A172 (cell line): ENCODE results near the gene BACE1-AS. TPM values are rescaled to one million over a fixed set of nuclear protein-coding genes. Genes with fewer than 3 reads are reported as not detected.
"Not testable (repeated sequence)": the region's sequence is repeated elsewhere in the genome, so short reads cannot be mapped to it uniquely, and the experiment has no call there.

Experiments used
- DNase-seq: peaks from one replicate; pipeline ENCODE4 v3.0.0-alpha.2; 2015; ENCODE audit warnings: low spot score
- total RNA-seq: library from RNA; depleted of rRNA; stranded (reverse); fragments of >200 nt; shearing (Covaris generic); gene quantifications from 2 replicates; pipeline ENCODE4 v1.2.3, GENCODE V29; 2014; rRNA removed

The BACE1-AS gene
- 1.2 and 3.2 TPM in 2 replicates for total RNA-seq

DNA sequence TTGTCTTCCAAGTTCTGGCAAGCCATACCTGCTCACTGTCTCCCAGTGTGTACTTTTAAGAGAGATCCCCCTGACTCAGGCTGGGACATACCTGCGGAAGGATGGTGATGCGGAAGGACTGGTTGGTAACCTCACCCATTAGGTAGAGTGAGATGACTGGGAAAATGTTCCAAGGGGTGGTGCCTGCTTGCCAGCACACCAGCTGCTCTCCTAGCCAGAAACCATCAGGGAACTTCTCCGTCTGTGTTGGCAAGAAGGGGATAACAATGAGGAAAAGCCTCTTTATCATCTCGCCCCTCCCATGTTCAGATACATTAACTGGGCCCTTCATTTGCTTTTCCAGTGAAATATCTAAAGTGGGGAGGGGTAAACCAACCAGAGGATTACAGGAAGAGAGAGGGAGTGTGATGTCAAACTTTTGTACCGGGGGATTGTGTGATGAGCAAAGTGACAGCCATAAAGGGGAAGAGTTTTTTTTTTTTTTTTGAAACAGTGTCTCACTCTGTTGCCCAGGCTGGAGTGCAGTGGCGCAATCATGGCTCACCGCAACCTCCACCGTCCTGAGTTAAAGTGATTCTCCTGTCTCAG is at the start of gene BACE1-AS:
BACE1-AS (plus strand) TSS at position 538 of the 588 bp plus-strand sequence.
- no peak for DNase-seq

DNA sequence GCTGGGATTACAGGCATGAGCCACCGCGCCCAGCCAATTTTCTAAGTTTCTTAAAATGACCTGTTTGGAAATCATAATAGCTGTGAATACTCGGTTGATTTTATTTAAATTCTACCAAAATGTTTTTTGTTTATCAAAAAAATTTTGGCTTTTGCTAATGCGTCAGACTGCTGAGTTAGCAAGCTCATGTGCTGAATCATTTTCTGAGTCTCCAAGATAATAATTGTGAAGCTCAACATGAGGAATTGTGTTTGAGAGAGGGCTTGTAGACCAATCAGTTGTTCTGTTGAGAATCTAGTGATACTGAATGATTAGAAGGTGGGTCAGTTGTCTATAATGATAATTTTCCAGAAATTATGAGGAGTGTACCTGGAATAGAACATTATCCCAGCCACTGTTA is 42.8 kb upstream of the BACE1-AS start:
- no peak for DNase-seq

- no peak for DNase-seq
Observed at GRCh38 chr11:117249571-117249970, 41.6 kb upstream of the BACE1-AS start.

GRCh38 chr11:117251506-117251905 is 39.6 kb upstream of the BACE1-AS start:
- DNase-seq: no peak

- no peak for DNase-seq
Observed at GRCh38 chr11:117255966-117256365, 35.2 kb upstream of the BACE1-AS start.

GRCh38 chr11:117256573-117256972 is 34.6 kb upstream of the BACE1-AS start:
- no peak for DNase-seq

GRCh38 chr11:117258576-117258975 is 32.6 kb upstream of the BACE1-AS start:
- no peak for DNase-seq

DNA sequence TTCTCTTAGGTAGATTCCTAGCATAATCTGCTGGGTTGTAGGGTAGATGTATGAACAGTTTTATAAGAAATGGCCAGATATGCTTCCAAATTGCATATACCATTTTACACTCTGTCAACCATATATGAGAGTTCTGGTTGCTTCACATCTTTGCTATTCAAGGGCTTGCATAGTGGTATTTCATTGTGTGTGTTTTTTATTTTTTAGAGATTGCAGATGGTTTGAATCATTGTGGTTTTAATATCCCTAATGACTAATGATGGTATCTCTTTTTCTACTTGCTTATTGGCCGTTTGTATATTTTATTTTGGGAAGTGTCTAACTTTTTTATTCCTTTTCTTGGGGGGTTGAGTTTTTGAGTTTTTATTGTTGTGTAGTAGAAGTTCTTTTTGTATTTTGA is 31.7 kb upstream of the BACE1-AS start:
- peak; percentile 26 for DNase-seq

DNA sequence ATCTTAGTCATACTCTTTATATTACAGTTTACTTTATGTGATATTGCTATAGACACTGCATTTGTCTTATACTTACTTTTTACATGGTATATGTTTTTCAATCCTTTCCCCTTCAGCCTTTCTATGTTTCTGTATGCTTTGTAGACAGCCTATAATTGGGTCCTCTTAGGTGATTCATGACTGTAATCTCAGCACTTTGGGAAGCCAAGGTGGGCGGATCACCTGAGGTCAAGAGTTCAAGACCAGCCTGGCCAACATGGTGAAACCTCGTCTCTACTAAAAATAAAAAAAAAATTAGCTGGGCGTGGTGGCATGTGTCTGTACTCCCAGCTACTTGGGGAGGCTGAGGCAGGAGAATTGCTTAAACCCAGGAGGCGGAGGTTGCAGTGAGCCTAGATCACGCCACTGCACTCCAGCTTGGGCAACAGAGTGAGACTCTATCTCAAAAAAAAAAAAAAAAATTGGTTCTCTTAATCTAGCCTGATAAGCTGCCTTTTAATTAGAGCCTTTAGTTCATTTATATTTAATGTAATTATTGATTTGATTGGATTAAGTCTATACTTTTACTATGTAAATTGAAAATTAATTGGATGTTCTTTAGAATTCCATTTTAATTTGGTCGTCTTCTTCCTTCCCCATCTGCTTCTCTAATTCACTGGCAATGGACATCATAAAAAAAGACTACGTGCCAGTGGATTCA is 26.4 kb upstream of the BACE1-AS start:
- not testable (repeated sequence) for DNase-seq

DNA sequence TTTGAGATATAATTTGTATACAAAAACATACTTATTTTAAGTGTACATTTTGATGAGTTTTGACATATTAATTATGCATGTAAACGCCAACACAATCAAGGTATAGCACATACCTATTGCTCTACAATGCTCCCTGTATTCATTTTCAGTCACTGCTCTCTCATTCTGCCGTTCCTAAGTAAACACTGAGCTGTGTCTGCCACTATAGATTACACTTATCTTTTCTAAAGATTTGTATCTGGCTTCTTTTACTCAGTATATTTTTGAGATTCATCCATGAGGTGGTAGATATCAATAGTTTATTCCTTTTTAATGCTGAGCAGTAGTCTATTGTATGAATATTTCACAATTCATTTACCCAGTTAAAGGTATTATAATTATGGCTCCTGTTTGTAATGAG is 25.4 kb upstream of the BACE1-AS start:
- no peak for DNase-seq

- no peak for DNase-seq
Observed at GRCh38 chr11:117269856-117270255, 21.3 kb upstream of the BACE1-AS start.

GRCh38 chr11:117271208-117271607 is 19.9 kb upstream of the BACE1-AS start:
- DNase-seq: no peak

GRCh38 chr11:117272175-117272574 is 19.0 kb upstream of the BACE1-AS start:
- not testable (repeated sequence) for DNase-seq

- peak; percentile 75 for DNase-seq
Observed at GRCh38 chr11:117273550-117274289, 17.4 kb upstream of the BACE1-AS start.

- DNase-seq: no peak
Observed at GRCh38 chr11:117278347-117278746, 12.8 kb upstream of the BACE1-AS start.

DNA sequence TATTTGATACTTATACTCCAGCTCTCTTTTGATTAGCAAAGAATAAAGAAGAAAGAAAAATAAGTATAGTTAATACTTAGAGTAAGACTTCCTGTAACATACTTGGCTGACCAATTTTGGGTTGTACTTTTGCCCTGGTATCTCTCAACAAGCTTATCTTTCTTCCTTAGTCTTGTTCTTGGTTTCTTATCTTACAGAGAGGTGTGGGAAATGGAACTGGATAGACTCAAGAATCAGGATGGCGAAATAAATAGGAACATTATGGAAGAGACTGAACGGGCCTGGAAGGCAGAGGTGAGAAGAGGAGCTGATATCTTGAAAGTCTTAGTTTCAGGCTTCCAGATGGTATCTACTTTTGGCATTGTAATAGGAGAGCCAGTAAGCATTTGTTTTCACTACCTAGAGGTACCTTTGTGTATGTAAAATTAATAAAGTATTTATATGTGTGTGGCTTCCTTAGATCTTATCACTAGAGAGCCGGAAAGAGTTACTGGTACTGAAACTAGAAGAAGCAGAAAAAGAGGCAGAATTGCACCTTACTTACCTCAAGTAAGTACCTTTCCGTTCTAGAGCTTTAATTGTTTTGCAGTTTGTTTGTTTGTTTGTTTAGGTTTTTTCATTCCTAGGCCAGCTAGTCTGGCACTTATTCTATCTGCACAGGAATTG is 11.3 kb upstream of the BACE1-AS start:
- no peak for DNase-seq

- DNase-seq: peak; percentile 88
Observed at GRCh38 chr11:117281159-117281558, 10.0 kb upstream of the BACE1-AS start.

GRCh38 chr11:117281869-117282268 is 9.3 kb upstream of the BACE1-AS start:
- DNase-seq: no peak

DNA sequence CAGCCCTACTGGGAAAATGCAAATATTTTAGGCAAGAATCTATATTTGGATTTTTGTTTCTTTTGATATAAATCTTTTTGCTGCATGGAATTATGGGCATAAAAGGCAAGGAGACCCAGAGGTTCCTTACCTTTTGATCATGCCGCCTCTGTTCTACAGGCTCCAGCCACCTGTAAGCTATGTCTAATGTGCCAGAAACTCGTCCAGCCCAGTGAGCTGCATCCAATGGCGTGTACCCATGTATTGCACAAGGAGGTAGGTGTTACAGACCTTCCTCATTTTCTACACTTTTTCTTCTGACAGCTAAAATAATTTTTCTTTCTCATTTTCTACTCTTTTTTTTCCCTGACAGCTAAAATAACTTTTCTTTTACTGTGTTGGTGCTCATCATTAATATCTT is 8.2 kb upstream of the BACE1-AS start:
- no peak for DNase-seq

DNA sequence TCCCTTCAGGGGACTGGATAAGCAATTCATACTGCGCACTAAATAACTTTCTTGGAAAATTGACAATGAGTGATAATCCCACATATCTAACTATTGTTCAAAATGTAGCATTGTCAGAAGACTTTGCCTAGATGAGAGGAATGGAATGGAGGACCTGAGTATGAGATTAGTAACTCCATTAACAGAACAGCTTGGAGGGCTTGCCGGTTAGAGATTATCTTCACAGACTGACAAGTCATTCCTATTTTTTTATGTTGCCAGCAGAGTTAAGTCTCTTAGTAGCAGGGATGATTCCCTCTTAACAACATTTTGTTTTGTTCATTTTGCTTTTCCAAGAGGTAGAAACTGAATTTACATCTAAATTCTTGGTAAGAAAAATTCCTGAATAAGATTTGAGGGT is 7.1 kb upstream of the BACE1-AS start:
- no peak for DNase-seq

DNA sequence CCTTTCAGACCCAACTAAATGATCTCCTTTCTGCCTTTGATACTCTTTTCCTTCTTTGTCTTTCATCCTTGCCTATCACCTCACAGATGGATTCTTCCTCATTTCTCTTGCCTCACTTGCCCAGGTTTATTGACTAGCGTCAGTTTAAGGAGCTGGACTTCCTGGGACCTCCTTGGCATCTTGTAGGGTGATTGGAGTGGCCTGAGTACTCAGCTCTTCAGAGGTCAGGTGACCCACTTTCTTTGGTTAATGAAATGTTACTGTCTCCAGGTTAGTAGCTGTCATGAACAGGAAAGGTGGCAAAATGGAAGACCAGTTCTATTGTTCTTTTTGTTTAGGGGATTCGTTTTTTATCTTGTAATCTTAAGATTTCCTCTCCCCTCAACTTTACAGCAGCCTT is 4.6 kb upstream of the BACE1-AS start:
- no peak for DNase-seq

DNA sequence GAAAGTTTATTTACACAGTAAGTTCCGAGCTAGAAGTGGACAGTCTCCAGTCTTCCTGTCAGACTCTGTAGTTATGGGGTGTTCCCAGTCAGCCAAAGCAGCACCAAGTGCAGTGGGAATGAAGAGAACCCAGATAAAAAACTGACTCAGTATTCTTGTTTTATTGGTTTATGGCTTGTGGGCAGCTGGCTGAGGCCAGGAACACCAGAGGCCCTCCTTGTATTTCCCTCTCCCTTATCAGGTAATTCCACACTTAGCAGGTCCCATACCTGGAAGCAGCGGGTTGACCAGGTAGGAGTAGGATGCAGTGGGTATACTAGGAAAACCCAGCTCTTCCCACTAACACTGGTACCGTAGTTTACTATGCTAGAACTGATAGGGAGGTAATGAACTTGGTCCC is 3.5 kb upstream of the BACE1-AS start:
- DNase-seq: no peak
